ENCODE data around the gene TRMT112.
"Not testable (repeated sequence)": the region's sequence is repeated elsewhere in the genome, so short reads cannot be mapped to it uniquely, and the experiment has no call there.

Gene TRMT112

GRCh38 chr11:64330888-64331287 is 13.5 kb upstream of the TRMT112 start:
- Histone ChIP-seq H3K9me3 (ENCODE audit: severe bottlenecking) (no peaks in the 10 kb centered on the region), H3K36me3 (ENCODE audit: low read depth) (no peaks in the 10 kb centered on the region), H3K27ac (ENCODE audit: poor library complexity, severe bottlenecking) (peak overlapping the region; percentile 95), H3K4me3 (ENCODE audit: severe bottlenecking) (no peak overlapping the region), H3K27me3 (ENCODE audit: insufficient read depth, poor library complexity, severe bottlenecking) (no peaks in the 10 kb centered on the region), H3K4me1 (ENCODE audit: insufficient read depth, poor library complexity, severe bottlenecking) (peaks cover 22% of the 10 kb centered on the region)
- ATAC-seq (ENCODE audit: low read depth) (no peak), DNase-seq (ENCODE audit: low spot score) (no peak)
- TF ChIP-seq, protein P1, sequence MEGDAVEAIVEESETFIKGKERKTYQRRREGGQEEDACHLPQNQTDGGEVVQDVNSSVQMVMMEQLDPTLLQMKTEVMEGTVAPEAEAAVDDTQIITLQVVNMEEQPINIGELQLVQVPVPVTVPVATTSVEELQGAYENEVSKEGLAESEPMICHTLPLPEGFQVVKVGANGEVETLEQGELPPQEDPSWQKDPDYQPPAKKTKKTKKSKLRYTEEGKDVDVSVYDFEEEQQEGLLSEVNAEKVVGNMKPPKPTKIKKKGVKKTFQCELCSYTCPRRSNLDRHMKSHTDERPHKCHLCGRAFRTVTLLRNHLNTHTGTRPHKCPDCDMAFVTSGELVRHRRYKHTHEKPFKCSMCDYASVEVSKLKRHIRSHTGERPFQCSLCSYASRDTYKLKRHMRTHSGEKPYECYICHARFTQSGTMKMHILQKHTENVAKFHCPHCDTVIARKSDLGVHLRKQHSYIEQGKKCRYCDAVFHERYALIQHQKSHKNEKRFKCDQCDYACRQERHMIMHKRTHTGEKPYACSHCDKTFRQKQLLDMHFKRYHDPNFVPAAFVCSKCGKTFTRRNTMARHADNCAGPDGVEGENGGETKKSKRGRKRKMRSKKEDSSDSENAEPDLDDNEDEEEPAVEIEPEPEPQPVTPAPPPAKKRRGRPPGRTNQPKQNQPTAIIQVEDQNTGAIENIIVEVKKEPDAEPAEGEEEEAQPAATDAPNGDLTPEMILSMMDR (IDR thresholded peaks at IDR 0.05; ENCODE audit: poor library complexity, severe bottlenecking): no peak

DNA sequence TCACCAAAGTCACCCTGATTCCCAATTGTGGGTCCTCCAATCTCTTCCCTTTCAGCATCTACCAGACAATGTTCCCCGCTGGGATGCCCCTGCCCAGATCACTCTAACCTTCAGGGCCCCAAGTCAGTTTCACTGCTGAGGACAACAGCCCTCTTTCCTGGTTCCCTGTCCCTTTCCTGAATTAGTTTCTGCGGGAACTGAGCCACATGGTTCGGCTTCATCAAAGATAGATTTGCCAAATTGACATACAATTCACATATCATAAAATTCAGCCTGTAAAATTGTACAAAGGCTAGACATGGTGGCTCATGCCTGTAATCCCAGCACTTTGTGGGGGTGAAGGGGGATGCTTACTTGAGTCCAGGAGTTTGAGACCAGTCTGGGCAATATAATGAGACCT is 10.6 kb upstream of the TRMT112 start:
- Histone ChIP-seq H3K4me1 (ENCODE audit: insufficient read depth, poor library complexity, severe bottlenecking) (peaks cover 35% of the 10 kb centered on the region), H3K9me3 (ENCODE audit: severe bottlenecking) (no peaks in the 10 kb centered on the region), H3K27me3 (ENCODE audit: insufficient read depth, poor library complexity, severe bottlenecking) (no peaks in the 10 kb centered on the region), H3K27ac (ENCODE audit: poor library complexity, severe bottlenecking) (no peak overlapping the region), H3K36me3 (ENCODE audit: low read depth) (no peaks in the 10 kb centered on the region), H3K4me3 (ENCODE audit: severe bottlenecking) (no peak overlapping the region)
- no peak for ATAC-seq (ENCODE audit: low read depth)
- DNase-seq (ENCODE audit: low spot score): no peak
- TF ChIP-seq, protein P1 (IDR thresholded peaks at IDR 0.05; ENCODE audit: poor library complexity, severe bottlenecking): no peak

DNA sequence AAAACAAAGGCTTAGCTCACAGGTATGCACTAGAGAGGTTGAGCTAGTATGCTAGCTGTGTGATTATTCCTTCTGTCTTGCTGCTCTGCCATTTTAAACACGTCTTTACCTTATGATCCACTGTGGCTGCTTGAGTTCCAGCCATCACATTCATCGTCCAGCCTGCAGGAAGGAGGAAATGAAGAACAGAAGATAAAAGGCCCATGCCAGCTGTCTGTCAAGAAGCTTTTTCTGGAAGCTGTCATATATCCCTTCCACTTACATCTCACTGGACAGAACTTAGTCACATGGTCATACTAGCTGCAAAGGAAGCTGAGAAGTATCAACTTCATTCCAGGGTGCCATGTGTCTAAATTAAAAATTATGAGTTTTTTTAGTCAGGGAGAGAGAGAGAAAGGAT is 10.0 kb upstream of the TRMT112 start:
- Histone ChIP-seq H3K9me3 (ENCODE audit: severe bottlenecking) (no peaks in the 10 kb centered on the region), H3K4me1 (ENCODE audit: insufficient read depth, poor library complexity, severe bottlenecking) (peaks cover 34% of the 10 kb centered on the region), H3K27ac (ENCODE audit: poor library complexity, severe bottlenecking) (no peak overlapping the region), H3K4me3 (ENCODE audit: severe bottlenecking) (no peak overlapping the region), H3K27me3 (ENCODE audit: insufficient read depth, poor library complexity, severe bottlenecking) (no peaks in the 10 kb centered on the region), H3K36me3 (ENCODE audit: low read depth) (peaks cover 5% of the 10 kb centered on the region)
- TF ChIP-seq, protein P1 (IDR thresholded peaks at IDR 0.05; ENCODE audit: poor library complexity, severe bottlenecking): no peak
- DNase-seq (ENCODE audit: low spot score) (no peak), ATAC-seq (ENCODE audit: low read depth) (no peak)

DNA sequence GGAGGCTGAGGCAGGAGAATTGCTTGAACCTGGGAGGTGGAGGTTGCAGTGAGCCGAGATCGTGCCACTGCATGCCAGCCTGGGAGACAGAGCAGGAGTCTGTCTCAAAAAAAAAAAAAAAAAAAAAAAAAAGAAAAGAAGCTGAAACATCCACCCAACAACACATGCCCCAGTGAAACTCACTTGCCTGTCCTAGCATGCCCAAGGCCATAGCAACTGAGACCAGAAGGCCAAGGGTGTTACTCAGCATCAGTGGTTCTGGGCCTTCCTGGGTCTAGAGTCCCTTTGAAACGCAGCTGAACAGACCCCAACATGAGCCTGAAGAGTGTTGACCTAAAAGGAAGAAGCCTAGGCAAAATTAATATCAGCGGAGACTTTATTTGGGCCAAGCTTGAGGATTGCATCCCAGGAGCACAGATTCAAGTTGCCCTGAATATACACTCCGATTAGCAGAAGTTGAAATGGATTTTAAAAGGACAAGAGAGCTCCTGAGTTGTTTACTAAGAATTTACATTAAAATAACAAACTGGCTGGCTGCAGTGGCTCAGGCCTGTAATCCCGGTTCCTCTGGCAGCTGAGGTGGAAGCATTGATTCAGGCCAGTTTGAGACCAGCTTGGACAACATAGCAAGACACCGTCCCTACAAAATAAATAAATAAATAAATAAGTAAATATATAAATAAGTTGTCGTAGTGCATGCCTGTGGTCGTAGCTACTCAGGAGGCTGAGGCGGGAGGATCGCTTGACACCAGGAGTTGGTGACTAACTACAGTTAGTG is 7.5 kb upstream of the TRMT112 start:
- Histone ChIP-seq H3K27ac (ENCODE audit: poor library complexity, severe bottlenecking) (peak overlapping the region; percentile 95), H3K27me3 (ENCODE audit: insufficient read depth, poor library complexity, severe bottlenecking) (no peaks in the 10 kb centered on the region), H3K4me3 (ENCODE audit: severe bottlenecking) (no peak overlapping the region), H3K4me1 (ENCODE audit: insufficient read depth, poor library complexity, severe bottlenecking) (peaks cover 31% of the 10 kb centered on the region), H3K9me3 (ENCODE audit: severe bottlenecking) (no peaks in the 10 kb centered on the region), H3K36me3 (ENCODE audit: low read depth) (peaks cover 21% of the 10 kb centered on the region)
- ATAC-seq (ENCODE audit: low read depth): peak; percentile 76
- TF ChIP-seq, protein P1 (IDR thresholded peaks at IDR 0.05; ENCODE audit: poor library complexity, severe bottlenecking): no peak
- DNase-seq (ENCODE audit: low spot score): peak; percentile 86

DNA sequence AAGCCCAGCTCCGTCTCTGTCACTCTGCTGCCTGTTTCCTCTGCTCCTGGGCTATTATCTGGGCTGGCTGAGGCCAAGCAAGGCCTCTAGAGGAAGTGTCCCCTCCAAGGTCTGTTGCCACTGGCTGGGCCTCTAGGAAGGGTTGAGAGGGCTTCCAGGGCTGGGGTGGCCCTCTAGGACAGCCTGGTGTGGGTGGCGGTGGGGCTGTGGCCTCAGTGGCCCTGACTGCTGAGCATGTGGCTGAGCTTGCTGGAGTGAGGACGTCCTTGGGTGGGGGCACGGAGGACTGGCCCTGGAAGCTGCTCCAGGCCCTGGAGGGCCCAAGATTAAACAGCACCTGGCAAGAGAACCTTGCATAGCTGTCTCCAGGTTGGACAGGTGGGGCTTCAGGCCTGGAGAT is 6.6 kb upstream of the TRMT112 start:
- not testable (repeated sequence) for ATAC-seq (ENCODE audit: low read depth); H3K9me3 ChIP-seq (ENCODE audit: severe bottlenecking); H3K4me3 ChIP-seq (ENCODE audit: severe bottlenecking); H3K27me3 ChIP-seq (ENCODE audit: insufficient read depth, poor library complexity, severe bottlenecking)
- peak; percentile 46 for DNase-seq (ENCODE audit: low spot score)
- Histone ChIP-seq H3K4me1 (ENCODE audit: insufficient read depth, poor library complexity, severe bottlenecking) (peaks cover 38% of the 10 kb centered on the region), H3K36me3 (ENCODE audit: low read depth) (peaks cover 25% of the 10 kb centered on the region), H3K27ac (ENCODE audit: poor library complexity, severe bottlenecking) (peak overlapping the region; percentile 95)
